WTC11 (cell line): ENCODE results near the gene BCORL1. TPM values are rescaled to one million over a fixed set of nuclear protein-coding genes. Genes with fewer than 3 reads are reported as not detected.

Experiments used
- ATAC-seq: fragments of 200-7000 bp; cut with Tn5 transposase; 2 replicates; pipeline ENCODE4 v1.10.0; 2021; ENCODE audit warnings: mild to moderate bottlenecking, moderate library complexity
- CTCF ChIA-PET: fragments of 300-600 bp; sonication (Branson Sonifier 250); formaldehyde crosslinking; loops from one replicate; lab custom pipeline; 2021; ENCODE audit warnings: antibody characterized with exemption; lab: Charles Lee
- POLR2A ChIA-PET: fragments of 350-600 bp; sonication (Branson Sonifier 250); formaldehyde crosslinking; loops from one replicate; lab custom pipeline; 2021; ENCODE audit warnings: antibody characterized with exemption; lab: Charles Lee
- DNase-seq: peaks from one replicate; pipeline ENCODE4 v3.0.0; 2021; ENCODE audit warnings: low spot score
- H3K27ac Mint-ChIP-seq: 2 replicates; pipeline ENCODE4 v1.8.0; 2021; ENCODE audit warnings: mixed read lengths
- H3K27me3 Mint-ChIP-seq: 2 replicates; pipeline ENCODE4 v1.8.0; 2021; ENCODE audit warnings: low read depth, mild to moderate bottlenecking, moderate library complexity, mixed read lengths
- H3K36me3 Mint-ChIP-seq: 2 replicates; pipeline ENCODE4 v1.8.0; 2021; ENCODE audit warnings: mixed read lengths
- H3K4me1 Mint-ChIP-seq: 2 replicates; pipeline ENCODE4 v1.8.0; 2022; ENCODE audit warnings: mixed read lengths
- H3K4me3 Mint-ChIP-seq: 2 replicates; pipeline ENCODE4 v1.8.0; 2021; ENCODE audit warnings: mild to moderate bottlenecking, moderate library complexity, mixed read lengths
- H3K9me3 Mint-ChIP-seq: 2 replicates; pipeline ENCODE4 v1.8.0; 2021; ENCODE audit warnings: mixed read lengths
- AFF4 ChIP-seq: sonication (generic); formaldehyde crosslinking; IDR thresholded peaks from 2 replicates; pipeline ENCODE4 v1.8.1; 2023; ENCODE audit warnings: mild to moderate bottlenecking, missing genetic modification reagents, borderline replicate concordance
- ARID4B ChIP-seq: sonication (generic); formaldehyde crosslinking; IDR thresholded peaks from 2 replicates; pipeline ENCODE4 v1.8.0; 2023; ENCODE audit warnings: missing genetic modification reagents, mild to moderate bottlenecking, borderline replicate concordance
- ATF1 ChIP-seq: sonication (generic); formaldehyde crosslinking; IDR thresholded peaks from 2 replicates; pipeline ENCODE4 v1.8.1; 2023; ENCODE audit warnings: mild to moderate bottlenecking, moderate library complexity, missing genetic modification reagents
- CREM ChIP-seq: sonication (generic); formaldehyde crosslinking; IDR thresholded peaks from 2 replicates; pipeline ENCODE4 v1.8.1; 2022; ENCODE audit warnings: mild to moderate bottlenecking, missing genetic modification reagents, moderate library complexity
- ERG ChIP-seq: fragments of 250-450 bp; sonication (Bioruptor Pico); IDR thresholded peaks from 2 replicates; pipeline ENCODE4 v1.8.0; 2021; ENCODE audit warnings: mild to moderate bottlenecking
- ESRRA ChIP-seq: sonication (generic); formaldehyde crosslinking; IDR thresholded peaks from 2 replicates; pipeline ENCODE4 v1.8.1; 2022; ENCODE audit warnings: mild to moderate bottlenecking, missing genetic modification reagents, borderline replicate concordance
- JAZF1 ChIP-seq: fragments of 250-450 bp; sonication (Bioruptor Pico); IDR thresholded peaks from 2 replicates; pipeline ENCODE4 v1.9.0; 2021; ENCODE audit warnings: moderate library complexity, mild to moderate bottlenecking, inconsistent platforms
- MAX ChIP-seq: sonication (generic); formaldehyde crosslinking; IDR thresholded peaks from 2 replicates; pipeline ENCODE4 v1.8.0; 2022; ENCODE audit warnings: mild to moderate bottlenecking, missing genetic modification reagents
- MYBL2 ChIP-seq: sonication (generic); formaldehyde crosslinking; IDR thresholded peaks from 2 replicates; pipeline ENCODE4 v1.8.1; 2023; ENCODE audit warnings: mild to moderate bottlenecking, moderate library complexity, missing genetic modification reagents
- SOX15 ChIP-seq: fragments of 250-450 bp; sonication (Bioruptor Pico); IDR thresholded peaks from 2 replicates; pipeline ENCODE4 v1.9.0; 2021; ENCODE audit warnings: mild to moderate bottlenecking
- STAT6 ChIP-seq: sonication (generic); formaldehyde crosslinking; conservative IDR thresholded peaks from 2 replicates; pipeline ENCODE4 v1.8.1; 2023; ENCODE audit warnings: mild to moderate bottlenecking, low read depth, missing genetic modification reagents, moderate library complexity
- USF1 ChIP-seq: sonication (generic); formaldehyde crosslinking; IDR thresholded peaks from 2 replicates; pipeline ENCODE4 v1.8.0; 2022; ENCODE audit warnings: mild to moderate bottlenecking, missing genetic modification reagents
- ZNF423 ChIP-seq: fragments of 250-450 bp; sonication (Bioruptor Pico); IDR thresholded peaks from 2 replicates; pipeline ENCODE4 v2.1.2; 2022; ENCODE audit warnings: mild to moderate bottlenecking, moderate library complexity
- ZNF532 ChIP-seq: fragments of 250-450 bp; sonication (Bioruptor Pico); IDR thresholded peaks from 2 replicates; pipeline ENCODE4 v1.9.0; 2021; ENCODE audit warnings: mild to moderate bottlenecking, borderline replicate concordance
- ZNF671 ChIP-seq: fragments of 250-450 bp; sonication (Bioruptor Pico); IDR thresholded peaks from 2 replicates; pipeline ENCODE4 v1.8.0; 2021; ENCODE audit warnings: mild to moderate bottlenecking
- total RNA-seq: library from RNA; stranded (reverse); gene quantifications from 3 replicates; pipeline ENCODE4 v1.2.3, GENCODE V29; 2021

BCORL1 gene
- total RNA-seq, 1 experiment from 2014 or later, result 12.0 TPM

GRCh38 chrX:130053236-130053635, 70.8 kb downstream of the BCORL1 start (continued):
- TF ChIP-seq ARID4B (CRISPR knock-in tag) (no peak), ZNF532 (CRISPR knock-in tag) (no peak), MYBL2 (CRISPR knock-in tag) (no peak), ERG (CRISPR knock-in tag) (no peak), USF1 (CRISPR knock-in tag) (no peak), JAZF1 (CRISPR knock-in tag) (no peak), STAT6 (CRISPR knock-in tag) (no peak), CREM (CRISPR knock-in tag) (no peak), ZNF423 (no peak), MAX (CRISPR knock-in tag) (no peak)

GRCh38 chrX:130055103-130055502, 72.7 kb downstream of the BCORL1 start:
- DNase-seq (no peak), ATAC-seq (no peak; the same call in 1 of the 2 replicates)
- Mint-ChIP-seq H3K27ac (peak overlapping the region; percentile 78), H3K9me3 (no peaks in the 10 kb centered on the region), H3K27me3 (peaks cover 17% of the 10 kb centered on the region), H3K4me3 (no peak overlapping the region), H3K4me1 (peaks cover 15% of the 10 kb centered on the region), H3K36me3 (peaks cover 6% of the 10 kb centered on the region; the same call in 1 of the 2 replicates)
- ChIA-PET CTCF (interaction anchor here (1.1 to 2.0 kb wide), 3 partner anchors 27 to 130 kb away, joined by 3 to 10 read pairs (median 3); no protein-coding TSS in a partner anchor), POLR2A (no interaction called here)
- TF ChIP-seq ESRRA, result no peak
- no peak for TF ChIP-seq ATF1 (CRISPR knock-in tag)
- no peak for TF ChIP-seq JAZF1 (CRISPR knock-in tag)
- TF ChIP-seq SOX15 (CRISPR knock-in tag), result no peak
- no peak for TF ChIP-seq ZNF671 (CRISPR knock-in tag)
- no peak for TF ChIP-seq AFF4 (CRISPR knock-in tag)
